Activated CD4-positive, alpha-beta T cell treated with anti-CD3 and anti-CD28 coated beads for 36 hours (primary cell): Measurements from ENCODE around the gene TBXA2R. TPM values are rescaled to one million over a fixed set of nuclear protein-coding genes. Genes with fewer than 3 reads are reported as not detected.

Experiments used
- ATAC-seq: fragments of 200-7000 bp; cut with Tn5 transposase; one replicate; pipeline ENCODE4 v1.10.0; 2021; ENCODE audit warnings: mild to moderate bottlenecking, moderate library complexity
- CTCF ChIA-PET: fragments of 350-600 bp; sonication (Branson Sonifier 250); formaldehyde crosslinking; loops from one replicate; lab custom pipeline; 2021; ENCODE audit warnings: antibody characterized with exemption; lab: Charles Lee
- POLR2A ChIA-PET: fragments of 350-600 bp; sonication (Branson Sonifier 250); formaldehyde crosslinking; loops from one replicate; lab custom pipeline; 2021; ENCODE audit warnings: antibody characterized with exemption, inconsistent platforms; lab: Charles Lee
- DNase-seq: peaks from one replicate; pipeline ENCODE4 v3.0.0-alpha.2; 2020
- H3K27ac Mint-ChIP-seq: one replicate; pipeline ENCODE4 v1.8.0; 2021; ENCODE audit warnings: mixed read lengths
- H3K27me3 Mint-ChIP-seq: one replicate; pipeline ENCODE4 v1.8.0; 2021; ENCODE audit warnings: mixed read lengths
- H3K36me3 Mint-ChIP-seq: one replicate; pipeline ENCODE4 v1.8.0; 2021; ENCODE audit warnings: low read depth, mixed read lengths
- H3K4me1 Mint-ChIP-seq: one replicate; pipeline ENCODE4 v1.8.0; 2021; ENCODE audit warnings: mixed read lengths
- H3K4me3 Mint-ChIP-seq: one replicate; pipeline ENCODE4 v1.8.0; 2021; ENCODE audit warnings: mild to moderate bottlenecking, moderate library complexity, mixed read lengths
- H3K9me3 Mint-ChIP-seq: one replicate; pipeline ENCODE4 v1.8.0; 2021; ENCODE audit warnings: low read depth, mixed read lengths
- intact Hi-C, 2 experiments: fragments of 100-400 bp; cut with DNase I in 1 of 2; cut with micrococcal nuclease in 1 of 2; formaldehyde crosslinking; loops; one replicate each; pipeline versions ENCODE4 v1.14.2 to v1.15.1; 2022 to 2024; cut with DNase I, micrococcal nuclease
- total RNA-seq, 2 experiments: library from RNA; stranded (reverse); gene quantifications; one replicate each; pipeline ENCODE4 v1.2.3, GENCODE V29; 2021

Gene TBXA2R
- total RNA-seq, 2 experiments from 2014 or later: 0.64 to 0.72 TPM

- ATAC-seq (peak; percentile 62), DNase-seq (peak; percentile 75)
- no peaks in the 10 kb centered on the region for H3K27me3 Mint-ChIP-seq
- intact Hi-C loops: loop anchor here (1.0 to 5.0 kb wide), 3 partner anchors 31 to 73 kb away; no protein-coding TSS in a partner anchor
- ChIA-PET POLR2A (no interaction called here), CTCF (interaction anchor here (0.8 kb wide), 1 partner anchor 30 kb away, joined by 3 read pairs; no protein-coding TSS in a partner anchor)
- H3K9me3 Mint-ChIP-seq: no peaks in the 10 kb centered on the region
- H3K4me1 Mint-ChIP-seq: peaks cover 13% of the 10 kb centered on the region
- peaks cover 10% of the 10 kb centered on the region for H3K36me3 Mint-ChIP-seq
- no peak overlapping the region for H3K4me3 Mint-ChIP-seq
- no peak overlapping the region for H3K27ac Mint-ChIP-seq
Measured at GRCh38 chr19:3618144-3618810, 11.6 kb upstream of the TBXA2R start.

DNA sequence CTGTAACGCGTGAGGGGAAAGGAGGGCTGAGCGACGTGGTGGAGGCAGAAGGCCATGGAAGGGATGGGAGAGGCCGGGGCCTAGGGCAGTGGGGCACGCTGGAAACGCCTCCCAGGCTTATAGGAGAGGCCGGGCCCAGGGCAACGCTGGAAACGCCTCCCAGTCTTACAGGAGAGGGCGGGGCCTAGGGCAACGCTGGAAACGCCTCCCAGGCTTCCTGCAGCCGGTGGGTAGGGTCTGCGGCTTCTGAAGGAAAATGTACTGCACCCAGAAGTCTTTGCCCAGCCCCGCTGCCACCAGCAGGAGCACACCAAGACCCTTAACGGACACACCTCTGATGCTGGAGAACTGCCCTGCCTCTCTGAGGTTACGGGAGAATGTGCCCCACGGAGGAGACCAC lies 10.8 kb upstream of the TBXA2R start:
- intact Hi-C loops: loop anchor here in 1 of 2 experiments (5.0 kb wide), 1 partner anchor 70 kb away; no protein-coding TSS in a partner anchor
- H3K4me1 Mint-ChIP-seq: peaks cover 13% of the 10 kb centered on the region
- H3K9me3 Mint-ChIP-seq: no peaks in the 10 kb centered on the region
- no peaks in the 10 kb centered on the region for H3K27me3 Mint-ChIP-seq
- peak; percentile 50 for DNase-seq
- no peak overlapping the region for H3K27ac Mint-ChIP-seq
- H3K36me3 Mint-ChIP-seq: peaks cover 10% of the 10 kb centered on the region
- ATAC-seq: peak; percentile 65
- no peak overlapping the region for H3K4me3 Mint-ChIP-seq
- POLR2A ChIA-PET: interaction anchor here (0.6 kb wide), 1 partner anchor 13 kb away, joined by 3 read pairs; no protein-coding TSS in a partner anchor
- CTCF ChIA-PET: no interaction called here

- intact Hi-C loops: loop anchor here in 1 of 2 experiments (5.0 kb wide), 1 partner anchor 68 kb away; no protein-coding TSS in a partner anchor
- CTCF ChIA-PET: interaction anchor here (1.6 kb wide), 1 partner anchor 30 kb away, joined by 4 read pairs; the partner anchor contains the start of gene GIPC3
- no peak overlapping the region for H3K27ac Mint-ChIP-seq
- H3K4me3 Mint-ChIP-seq: no peak overlapping the region
- H3K4me1 Mint-ChIP-seq: peaks cover 13% of the 10 kb centered on the region
- no peaks in the 10 kb centered on the region for H3K27me3 Mint-ChIP-seq
- POLR2A ChIA-PET: no interaction called here
- H3K36me3 Mint-ChIP-seq: peaks cover 13% of the 10 kb centered on the region
- DNase-seq: no peak
- no peaks in the 10 kb centered on the region for H3K9me3 Mint-ChIP-seq
- ATAC-seq: no peak
Measured at GRCh38 chr19:3615524-3616135, 9.0 kb upstream of the TBXA2R start.

DNA sequence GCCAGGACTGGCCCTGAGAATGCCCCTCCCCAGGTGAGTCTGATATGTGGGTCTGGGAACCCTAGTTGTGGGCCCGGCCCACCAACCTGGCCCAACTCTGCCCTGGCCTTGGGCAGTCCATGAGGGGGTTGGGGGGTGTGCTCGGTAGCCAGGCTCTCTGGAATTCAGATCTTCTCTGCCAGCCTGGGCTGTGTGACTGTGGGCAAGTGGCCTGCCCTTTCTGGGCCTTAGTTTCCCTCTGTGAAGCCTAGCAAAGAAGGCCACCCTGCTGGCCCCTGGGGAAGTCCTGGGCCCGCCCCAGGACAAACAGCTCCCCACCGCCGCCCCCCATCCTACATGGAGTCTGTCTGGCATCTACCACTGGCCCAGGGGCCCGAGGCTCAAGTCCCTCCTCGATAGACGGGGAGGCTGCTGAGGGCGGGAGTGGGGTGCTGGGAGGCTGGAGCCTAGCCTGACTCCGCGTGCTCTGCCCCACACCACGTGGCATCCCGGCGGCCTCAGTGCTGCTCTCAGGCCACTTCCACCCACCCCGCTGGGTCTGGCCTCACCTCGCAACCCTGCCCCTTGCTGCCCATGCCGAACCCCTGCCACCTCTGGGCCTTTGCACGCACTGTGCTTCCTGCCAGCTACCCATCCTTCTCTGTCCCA lies 8.3 kb upstream of the TBXA2R start:
- no peak for DNase-seq
- CTCF ChIA-PET: interaction anchor here (1.6 kb wide), 1 partner anchor 30 kb away, joined by 4 read pairs; the partner anchor contains the start of gene GIPC3
- H3K36me3 Mint-ChIP-seq: peaks cover 15% of the 10 kb centered on the region
- intact Hi-C loops: loop anchor here in 1 of 2 experiments (5.0 kb wide), 1 partner anchor 68 kb away; no protein-coding TSS in a partner anchor
- POLR2A ChIA-PET: no interaction called here
- H3K4me1 Mint-ChIP-seq: peaks cover 13% of the 10 kb centered on the region
- ATAC-seq: no peak
- H3K27me3 Mint-ChIP-seq: no peaks in the 10 kb centered on the region
- H3K4me3 Mint-ChIP-seq: no peak overlapping the region
- no peaks in the 10 kb centered on the region for H3K9me3 Mint-ChIP-seq
- H3K27ac Mint-ChIP-seq: no peak overlapping the region

GRCh38 chr19:3613818-3614661 lies 7.4 kb upstream of the TBXA2R start:
- H3K27ac Mint-ChIP-seq: no peak overlapping the region
- intact Hi-C loops: no loop called here
- no peaks in the 10 kb centered on the region for H3K27me3 Mint-ChIP-seq
- ATAC-seq (no peak), DNase-seq (no peak)
- ChIA-PET POLR2A (no interaction called here), CTCF (no interaction called here)
- H3K36me3 Mint-ChIP-seq: peaks cover 12% of the 10 kb centered on the region
- peaks cover 13% of the 10 kb centered on the region for H3K4me1 Mint-ChIP-seq
- no peaks in the 10 kb centered on the region for H3K9me3 Mint-ChIP-seq
- H3K4me3 Mint-ChIP-seq: no peak overlapping the region

- peaks cover 12% of the 10 kb centered on the region for H3K36me3 Mint-ChIP-seq
- H3K4me3 Mint-ChIP-seq: no peak overlapping the region
- POLR2A ChIA-PET: no interaction called here
- no peaks in the 10 kb centered on the region for H3K27me3 Mint-ChIP-seq
- intact Hi-C loops: no loop called here
- no peak for DNase-seq
- H3K27ac Mint-ChIP-seq: no peak overlapping the region
- peaks cover 11% of the 10 kb centered on the region for H3K4me1 Mint-ChIP-seq
- no peak for ATAC-seq
- no peaks in the 10 kb centered on the region for H3K9me3 Mint-ChIP-seq
- CTCF ChIA-PET: interaction anchor here (0.9 kb wide), 1 partner anchor 21 kb away, joined by 4 read pairs; no protein-coding TSS in a partner anchor
Measured at GRCh38 chr19:3612901-3613741, 6.4 kb upstream of the TBXA2R start.

GRCh38 chr19:3612330-3612729 lies 5.7 kb upstream of the TBXA2R start:
- H3K36me3 Mint-ChIP-seq: peaks cover 12% of the 10 kb centered on the region
- no peaks in the 10 kb centered on the region for H3K9me3 Mint-ChIP-seq
- POLR2A ChIA-PET: no interaction called here
- intact Hi-C loops: no loop called here
- peaks cover 6% of the 10 kb centered on the region for H3K4me1 Mint-ChIP-seq
- H3K27ac Mint-ChIP-seq: no peak overlapping the region
- CTCF ChIA-PET: interaction anchor here (0.9 kb wide), 1 partner anchor 20 kb away, joined by 4 read pairs; no protein-coding TSS in a partner anchor
- no peak overlapping the region for H3K4me3 Mint-ChIP-seq
- ATAC-seq (no peak), DNase-seq (no peak)
- H3K27me3 Mint-ChIP-seq: no peaks in the 10 kb centered on the region

DNA sequence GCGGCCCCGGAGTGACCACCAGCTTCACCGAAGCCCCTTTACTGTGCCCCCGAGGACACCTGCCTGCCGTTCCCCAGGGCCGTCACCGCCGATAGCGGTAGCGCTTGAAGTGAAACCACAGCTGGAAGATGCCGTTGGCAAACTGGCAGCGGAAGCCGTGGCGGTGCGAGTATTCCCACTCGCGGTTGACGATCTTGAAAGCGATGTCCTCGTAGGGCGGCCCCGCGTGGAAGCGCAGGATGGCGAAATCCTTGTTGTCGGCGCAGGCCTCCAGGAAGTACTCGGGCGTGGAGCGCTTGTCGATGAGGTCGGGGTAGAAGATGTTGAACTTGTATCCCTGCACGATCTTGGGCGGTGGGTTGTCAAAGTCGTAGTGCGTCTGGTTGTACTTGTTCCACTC lies 5.2 kb upstream of the TBXA2R start:
- Mint-ChIP-seq H3K36me3 (peaks cover 8% of the 10 kb centered on the region), H3K4me1 (peaks cover 2% of the 10 kb centered on the region), H3K9me3 (no peaks in the 10 kb centered on the region), H3K27ac (no peak overlapping the region), H3K4me3 (no peak overlapping the region), H3K27me3 (peaks cover 2% of the 10 kb centered on the region)
- DNase-seq: no peak
- CTCF ChIA-PET: no interaction called here
- POLR2A ChIA-PET: no interaction called here
- ATAC-seq: no peak
- intact Hi-C loops: no loop called here

- Mint-ChIP-seq H3K36me3 (peaks cover 8% of the 10 kb centered on the region), H3K4me3 (no peak overlapping the region), H3K4me1 (peaks cover 2% of the 10 kb centered on the region), H3K27me3 (peaks cover 2% of the 10 kb centered on the region), H3K27ac (no peak overlapping the region), H3K9me3 (no peaks in the 10 kb centered on the region)
- intact Hi-C loops: no loop called here
- ATAC-seq (no peak), DNase-seq (no peak)
- ChIA-PET POLR2A (no interaction called here), CTCF (no interaction called here)
Measured at GRCh38 chr19:3610745-3611717, 4.4 kb upstream of the TBXA2R start.
